GM10248 (cell line): ENCODE results near the gene MORN1.

Experiments
- CTCF ChIA-PET: fragments of 300-600 bp; sonication (Branson Sonifier 250); formaldehyde crosslinking; extraction: SDS; loops from one replicate; lab custom pipeline; 2021; ENCODE audit warnings: antibody characterized with exemption; lab: Yijun Ruan, JAX
- POLR2A ChIA-PET: fragments of 350-650 bp; sonication (Branson Sonifier 250); formaldehyde crosslinking; extraction: SDS; loops from one replicate; lab custom pipeline; 2020; ENCODE audit warnings: antibody characterized with exemption; lab: Yijun Ruan, JAX
- DNase-seq: peaks from one replicate; pipeline ENCODE4 v3.0.0; 2012; ENCODE audit errors: extremely low spot score
- TF ChIP-seq, protein P1 (sequence below): IDR thresholded peaks from 2 replicates; pipeline ENCODE4 v1.5.1; 2012; ENCODE audit warnings: mild to moderate bottlenecking, low read depth; ENCODE audit errors: extremely low read depth, missing control alignments, control extremely low read depth

Gene MORN1

GRCh38 chr1:2382621-2383361 lies 8.6 kb downstream of the MORN1 start:
- peak; percentile 65 for DNase-seq
- CTCF ChIA-PET: interaction anchor here (0.6 to 9.5 kb wide), 17 partner anchors 9 to 1237 kb away, joined by 3 to 182 read pairs (median 5); partner anchors contain the start of genes FAAP20, MORN1 and RER1
- TF ChIP-seq, protein P1, sequence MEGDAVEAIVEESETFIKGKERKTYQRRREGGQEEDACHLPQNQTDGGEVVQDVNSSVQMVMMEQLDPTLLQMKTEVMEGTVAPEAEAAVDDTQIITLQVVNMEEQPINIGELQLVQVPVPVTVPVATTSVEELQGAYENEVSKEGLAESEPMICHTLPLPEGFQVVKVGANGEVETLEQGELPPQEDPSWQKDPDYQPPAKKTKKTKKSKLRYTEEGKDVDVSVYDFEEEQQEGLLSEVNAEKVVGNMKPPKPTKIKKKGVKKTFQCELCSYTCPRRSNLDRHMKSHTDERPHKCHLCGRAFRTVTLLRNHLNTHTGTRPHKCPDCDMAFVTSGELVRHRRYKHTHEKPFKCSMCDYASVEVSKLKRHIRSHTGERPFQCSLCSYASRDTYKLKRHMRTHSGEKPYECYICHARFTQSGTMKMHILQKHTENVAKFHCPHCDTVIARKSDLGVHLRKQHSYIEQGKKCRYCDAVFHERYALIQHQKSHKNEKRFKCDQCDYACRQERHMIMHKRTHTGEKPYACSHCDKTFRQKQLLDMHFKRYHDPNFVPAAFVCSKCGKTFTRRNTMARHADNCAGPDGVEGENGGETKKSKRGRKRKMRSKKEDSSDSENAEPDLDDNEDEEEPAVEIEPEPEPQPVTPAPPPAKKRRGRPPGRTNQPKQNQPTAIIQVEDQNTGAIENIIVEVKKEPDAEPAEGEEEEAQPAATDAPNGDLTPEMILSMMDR: peak; percentile 37
- POLR2A ChIA-PET: interaction anchor here (0.9 kb wide), 1 partner anchor 155 kb away, joined by 3 read pairs; the partner anchor contains the start of gene SKI

DNA sequence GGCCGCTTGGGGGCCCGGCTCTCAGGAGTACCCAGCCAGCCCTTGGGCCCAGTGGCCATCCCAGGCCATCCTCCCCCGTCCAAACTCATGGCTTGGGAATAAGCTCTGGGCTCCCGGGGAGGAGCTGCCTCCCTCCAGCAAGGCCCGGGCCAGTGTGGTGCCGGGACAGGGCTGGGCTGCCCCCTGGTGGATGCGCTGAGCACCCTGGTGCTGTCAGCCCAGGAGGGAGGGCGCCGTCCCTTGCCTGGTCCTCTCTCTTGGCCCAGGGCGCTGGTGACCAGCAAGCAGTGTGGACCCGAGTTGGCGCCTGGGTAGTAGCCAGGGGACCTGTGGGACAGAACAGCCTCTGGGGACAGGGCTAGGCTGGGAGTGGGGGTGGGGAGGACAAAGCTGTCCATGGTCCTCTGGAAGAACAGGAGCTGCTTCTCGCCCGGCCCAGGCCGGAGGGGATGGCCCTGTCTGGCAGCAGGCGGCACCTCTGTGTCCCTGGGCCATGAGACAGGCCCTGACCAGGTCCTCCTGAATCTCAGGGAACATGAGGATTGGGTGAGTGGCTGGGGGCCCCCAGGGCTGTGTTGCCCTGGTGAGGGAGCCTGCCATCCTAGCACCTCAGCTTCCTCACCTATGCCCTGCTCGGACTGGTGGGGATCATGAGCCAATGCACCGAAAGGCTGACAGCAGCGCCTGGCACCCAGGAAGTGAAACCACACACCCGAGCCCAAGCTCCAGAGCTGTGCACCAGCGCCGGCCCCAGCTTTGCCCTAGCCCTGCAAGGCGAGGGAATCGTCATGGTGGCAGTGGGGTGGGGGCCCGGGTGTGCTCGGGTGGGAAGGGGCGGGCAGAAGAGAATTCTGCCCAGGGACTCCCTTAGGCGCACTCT lies 9.4 kb downstream of the MORN1 start:
- DNase-seq: peak; percentile 92
- TF ChIP-seq, protein P1: peak; percentile 96
- ChIA-PET POLR2A (interaction anchor here (0.9 kb wide), 1 partner anchor 154 kb away, joined by 3 read pairs; the partner anchor contains the start of gene SKI), CTCF (interaction anchor here (0.6 to 9.5 kb wide), 29 partner anchors 8 to 1238 kb away, joined by 3 to 182 read pairs (median 4); partner anchors contain the start of genes FAAP20, MORN1 and RER1)

- ChIA-PET POLR2A (no interaction called here), CTCF (interaction anchor here (0.6 to 9.5 kb wide), 26 partner anchors 8 to 1239 kb away, joined by 3 to 182 read pairs (median 5); partner anchors contain the start of genes FAAP20, MORN1 and RER1)
- DNase-seq: no peak
- TF ChIP-seq, protein P1: no peak
Measured at GRCh38 chr1:2380816-2381591, 10.3 kb downstream of the MORN1 start.

DNA sequence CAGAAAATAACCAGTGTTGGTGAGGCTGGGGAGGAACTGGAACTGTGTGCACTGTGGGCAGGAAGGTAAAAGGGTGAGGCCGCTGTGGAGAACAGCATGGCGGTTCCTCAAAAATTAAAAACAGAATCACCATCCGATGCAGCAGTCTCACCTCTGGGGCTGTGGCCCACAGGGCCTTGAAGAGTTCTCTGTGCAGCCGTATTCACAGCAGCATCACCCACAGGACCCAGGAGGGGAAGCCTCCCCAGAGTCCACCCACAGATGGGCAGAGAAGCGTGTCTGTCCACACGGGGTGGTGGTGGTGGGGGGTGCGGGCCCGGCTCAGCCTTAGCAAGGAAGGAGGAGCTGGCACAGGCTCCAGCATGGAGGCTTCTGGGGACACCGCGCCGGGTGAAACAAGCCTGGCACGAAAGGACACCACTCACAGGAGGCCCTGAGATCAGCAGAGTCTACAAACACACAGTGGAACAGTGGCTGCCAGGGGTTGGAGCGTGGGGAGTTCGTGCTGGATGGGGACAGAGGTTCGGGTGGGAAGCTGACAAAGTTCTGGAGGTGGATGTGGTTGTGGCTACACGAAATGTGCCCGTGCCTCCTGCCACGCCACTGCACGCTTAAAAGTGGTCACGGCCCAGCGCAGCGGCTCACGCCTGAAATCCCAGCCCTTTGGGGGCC lies 11.5 kb downstream of the MORN1 start:
- POLR2A ChIA-PET: no interaction called here
- TF ChIP-seq, protein P1: no peak
- no peak for DNase-seq
- CTCF ChIA-PET: interaction anchor here (1.1 to 9.5 kb wide), 5 partner anchors 9 to 239 kb away, joined by 3 to 182 read pairs (median 10); partner anchors contain the start of gene FAAP20

GRCh38 chr1:2378956-2379732 lies 12.2 kb downstream of the MORN1 start:
- ChIA-PET POLR2A (no interaction called here), CTCF (interaction anchor here (1.1 to 9.5 kb wide), 2 partner anchors 64 to 180 kb away, joined by 3 to 182 read pairs; partner anchors contain the start of gene FAAP20)
- DNase-seq: no peak
- TF ChIP-seq, protein P1: no peak
